GM20000 (cell line): ENCODE data around the gene HTR5A.
A peak's percentile ranks its signal among the peaks of the same experiment; 100 is the strongest.
"Not testable (repeated sequence)": the region's sequence is repeated elsewhere in the genome, so short reads cannot be mapped to it uniquely, and the experiment has no call there.

Source experiments
- DNase-seq: peaks from one replicate; pipeline ENCODE4 v3.0.0; 2012; ENCODE audit warnings: low spot score
- CTCF ChIP-seq: IDR thresholded peaks from 2 replicates; pipeline ENCODE4 v1.5.1; 2012; ENCODE audit warnings: mild to moderate bottlenecking, control low read depth; ENCODE audit errors: extremely low read depth, missing control alignments

HTR5A gene

GRCh38 chr7:155069992-155070751 lies at the start of gene HTR5A:
HTR5A (plus strand) TSS chr7:155070324; CDS start chr7:155070900, 576 bp downstream.
- no peak for TF ChIP-seq CTCF
- DNase-seq = peak; percentile 91

- DNase-seq = no peak
- TF ChIP-seq CTCF = no peak
These were observed 49.1 kb upstream of the HTR5A start for GRCh38 chr7:155020996-155021395.

- TF ChIP-seq CTCF = no peak
- DNase-seq = no peak
These were observed 48.4 kb upstream of the HTR5A start for GRCh38 chr7:155021699-155022145.

- DNase-seq = no peak
These were observed 42.2 kb upstream of the HTR5A start for GRCh38 chr7:155027879-155028278.

GRCh38 chr7:155032978-155033377 lies 37.1 kb upstream of the HTR5A start:
- TF ChIP-seq CTCF = no peak

More at GRCh38 chr7:155027879-155028278, 42.2 kb upstream of the HTR5A start:
- TF ChIP-seq CTCF = no peak

GRCh38 chr7:155034495-155034894 lies 35.6 kb upstream of the HTR5A start:
- DNase-seq = not testable (repeated sequence)

More at GRCh38 chr7:155032978-155033377, 37.1 kb upstream of the HTR5A start:
- DNase-seq = no peak

- no peak for TF ChIP-seq CTCF
- DNase-seq = no peak
These were observed 31.8 kb upstream of the HTR5A start for GRCh38 chr7:155038335-155038734.

- TF ChIP-seq CTCF = no peak
- no peak for DNase-seq
These were observed 26.4 kb upstream of the HTR5A start for GRCh38 chr7:155043756-155044155.
